ENCODE data around the gene ATP13A1.

Gene ATP13A1

GRCh38 chr19:19653597-19654147, 9.8 kb downstream of the ATP13A1 start:
- no peaks in the 10 kb centered on the region for H3K4me1 ChIP-seq (ENCODE audit: control insufficient read depth, insufficient read depth, low read length, poor library complexity, severe bottlenecking)
- H3K4me3 ChIP-seq (ENCODE audit: extremely low read depth, insufficient read depth, low read length, poor library complexity, severe bottlenecking) = no peak overlapping the region
- 96 to 97% methylated on average over 17 to 18 of the region's 23 CpGs for WGBS, 2 experiments (ENCODE audit: insufficient coverage in 2 of 2)
- peaks cover 96% of the 10 kb centered on the region for H3K36me3 ChIP-seq (ENCODE audit: control insufficient read depth, insufficient read depth, low read length)
- no peak overlapping the region for H3K27ac ChIP-seq (ENCODE audit: low read depth, low read length, severe bottlenecking)
- H3K9me3 ChIP-seq (ENCODE audit: control insufficient read depth, low read length) = no peaks in the 10 kb centered on the region

- no peak overlapping the region for H3K27ac ChIP-seq (ENCODE audit: low read depth, low read length, severe bottlenecking)
- H3K36me3 ChIP-seq (ENCODE audit: control insufficient read depth, insufficient read depth, low read length) = peaks cover 90% of the 10 kb centered on the region
- 94 to 95% methylated on average over 15 to 23 of the region's 24 CpGs for WGBS, 2 experiments (ENCODE audit: insufficient coverage in 2 of 2)
Observed at GRCh38 chr19:19652482-19653295, 10.8 kb downstream of the ATP13A1 start.

GRCh38 chr19:19651076-19651475, 12.4 kb downstream of the ATP13A1 start:
- Histone ChIP-seq H3K9me3 (ENCODE audit: control insufficient read depth, low read length) (no peaks in the 10 kb centered on the region), H3K4me3 (ENCODE audit: extremely low read depth, insufficient read depth, low read length, poor library complexity, severe bottlenecking) (no peak overlapping the region), H3K27ac (ENCODE audit: low read depth, low read length, severe bottlenecking) (no peak overlapping the region), H3K36me3 (ENCODE audit: control insufficient read depth, insufficient read depth, low read length) (peaks cover 90% of the 10 kb centered on the region), H3K4me1 (ENCODE audit: control insufficient read depth, insufficient read depth, low read length, poor library complexity, severe bottlenecking) (no peaks in the 10 kb centered on the region)
- WGBS, 2 experiments (ENCODE audit: insufficient coverage in 2 of 2) = 93 to 96% methylated on average over 10 to 13 of the region's 13 CpGs

More at GRCh38 chr19:19652482-19653295, 10.8 kb downstream of the ATP13A1 start:
- no peak overlapping the region for H3K4me3 ChIP-seq (ENCODE audit: extremely low read depth, insufficient read depth, low read length, poor library complexity, severe bottlenecking)
- no peaks in the 10 kb centered on the region for H3K4me1 ChIP-seq (ENCODE audit: control insufficient read depth, insufficient read depth, low read length, poor library complexity, severe bottlenecking)
- no peaks in the 10 kb centered on the region for H3K9me3 ChIP-seq (ENCODE audit: control insufficient read depth, low read length)

GRCh38 chr19:19650331-19650730, 13.1 kb downstream of the ATP13A1 start:
- Histone ChIP-seq H3K27ac (ENCODE audit: low read depth, low read length, severe bottlenecking) (no peak overlapping the region), H3K4me3 (ENCODE audit: extremely low read depth, insufficient read depth, low read length, poor library complexity, severe bottlenecking) (no peak overlapping the region), H3K36me3 (ENCODE audit: control insufficient read depth, insufficient read depth, low read length) (peaks cover 89% of the 10 kb centered on the region), H3K9me3 (ENCODE audit: control insufficient read depth, low read length) (no peaks in the 10 kb centered on the region), H3K4me1 (ENCODE audit: control insufficient read depth, insufficient read depth, low read length, poor library complexity, severe bottlenecking) (no peaks in the 10 kb centered on the region)
- 85 to 94% methylated on average over 6 to 9 of the region's 9 CpGs for WGBS, 2 experiments (ENCODE audit: insufficient coverage in 2 of 2)

- WGBS, 2 experiments (ENCODE audit: insufficient coverage in 2 of 2) = 93 to 99% methylated on average over 21 to 22 of the region's 22 CpGs
- no peak overlapping the region for H3K4me3 ChIP-seq (ENCODE audit: extremely low read depth, insufficient read depth, low read length, poor library complexity, severe bottlenecking)
- H3K4me1 ChIP-seq (ENCODE audit: control insufficient read depth, insufficient read depth, low read length, poor library complexity, severe bottlenecking) = no peaks in the 10 kb centered on the region
- peaks cover 89% of the 10 kb centered on the region for H3K36me3 ChIP-seq (ENCODE audit: control insufficient read depth, insufficient read depth, low read length)
- no peaks in the 10 kb centered on the region for H3K9me3 ChIP-seq (ENCODE audit: control insufficient read depth, low read length)
- no peak overlapping the region for H3K27ac ChIP-seq (ENCODE audit: low read depth, low read length, severe bottlenecking)
Observed at GRCh38 chr19:19649580-19649995, 13.9 kb downstream of the ATP13A1 start.

GRCh38 chr19:19649155-19649554, 14.3 kb downstream of the ATP13A1 start:
- no peak overlapping the region for H3K27ac ChIP-seq (ENCODE audit: low read depth, low read length, severe bottlenecking)
- no peak overlapping the region for H3K4me3 ChIP-seq (ENCODE audit: extremely low read depth, insufficient read depth, low read length, poor library complexity, severe bottlenecking)
- WGBS, 2 experiments (ENCODE audit: insufficient coverage in 2 of 2) = 93 to 97% methylated on average over 3 to 6 of the region's 6 CpGs
- H3K36me3 ChIP-seq (ENCODE audit: control insufficient read depth, insufficient read depth, low read length) = peaks cover 85% of the 10 kb centered on the region
- peaks cover 1% of the 10 kb centered on the region for H3K4me1 ChIP-seq (ENCODE audit: control insufficient read depth, insufficient read depth, low read length, poor library complexity, severe bottlenecking)
- no peaks in the 10 kb centered on the region for H3K9me3 ChIP-seq (ENCODE audit: control insufficient read depth, low read length)

- no peak overlapping the region for H3K27ac ChIP-seq (ENCODE audit: low read depth, low read length, severe bottlenecking)
- no peaks in the 10 kb centered on the region for H3K9me3 ChIP-seq (ENCODE audit: control insufficient read depth, low read length)
- no peak overlapping the region for H3K4me3 ChIP-seq (ENCODE audit: extremely low read depth, insufficient read depth, low read length, poor library complexity, severe bottlenecking)
- peaks cover 7% of the 10 kb centered on the region for H3K4me1 ChIP-seq (ENCODE audit: control insufficient read depth, insufficient read depth, low read length, poor library complexity, severe bottlenecking)
- 96 to 97% methylated on average over 24 to 25 of the region's 29 CpGs for WGBS, 2 experiments (ENCODE audit: insufficient coverage in 2 of 2)
- peaks cover 68% of the 10 kb centered on the region for H3K36me3 ChIP-seq (ENCODE audit: control insufficient read depth, insufficient read depth, low read length)
Observed at GRCh38 chr19:19647037-19647835, 16.2 kb downstream of the ATP13A1 start.

GRCh38 chr19:19645233-19645870, 18.1 kb downstream of the ATP13A1 start:
- no peaks in the 10 kb centered on the region for H3K9me3 ChIP-seq (ENCODE audit: control insufficient read depth, low read length)
- H3K4me1 ChIP-seq (ENCODE audit: control insufficient read depth, insufficient read depth, low read length, poor library complexity, severe bottlenecking) = peaks cover 7% of the 10 kb centered on the region
- WGBS, 2 experiments (ENCODE audit: insufficient coverage in 2 of 2) = 95 to 98% methylated on average over 15 of the region's 17 CpGs
- H3K4me3 ChIP-seq (ENCODE audit: extremely low read depth, insufficient read depth, low read length, poor library complexity, severe bottlenecking) = no peak overlapping the region
- no peak overlapping the region for H3K27ac ChIP-seq (ENCODE audit: low read depth, low read length, severe bottlenecking)
- H3K36me3 ChIP-seq (ENCODE audit: control insufficient read depth, insufficient read depth, low read length) = peaks cover 57% of the 10 kb centered on the region

GRCh38 chr19:19644054-19644388, 19.5 kb downstream of the ATP13A1 start:
- Histone ChIP-seq H3K27ac (ENCODE audit: low read depth, low read length, severe bottlenecking) (no peak overlapping the region), H3K9me3 (ENCODE audit: control insufficient read depth, low read length) (no peaks in the 10 kb centered on the region), H3K4me3 (ENCODE audit: extremely low read depth, insufficient read depth, low read length, poor library complexity, severe bottlenecking) (peak overlapping the region; percentile 79), H3K36me3 (ENCODE audit: control insufficient read depth, insufficient read depth, low read length) (peaks cover 54% of the 10 kb centered on the region), H3K4me1 (ENCODE audit: control insufficient read depth, insufficient read depth, low read length, poor library complexity, severe bottlenecking) (peaks cover 7% of the 10 kb centered on the region)
- WGBS, 2 experiments (ENCODE audit: insufficient coverage in 2 of 2) = 56% methylated on average over 1 of the region's 5 CpGs; no CpG with 5 or more reads in 1 of the 2 experiments
